Activated T-cell treated with anti-CD3 and anti-CD28 coated beads, Interleukin-2, amount 50 U/mL, for 24 hours (primary cell): Measurements from ENCODE around the gene UBE2U.

ENCODE experiments used
- DNase-seq: peaks from one replicate; pipeline ENCODE4 v3.0.0-alpha.2; 2020
- H3K27ac Mint-ChIP-seq: 2 replicates; pipeline ENCODE4 v1.8.0; 2020; ENCODE audit warnings: mild to moderate bottlenecking, mixed read lengths
- H3K27me3 Mint-ChIP-seq: 2 replicates; pipeline ENCODE4 v1.8.0; 2020; ENCODE audit warnings: mixed read lengths
- H3K36me3 Mint-ChIP-seq: 2 replicates; pipeline ENCODE4 v1.8.0; 2020; ENCODE audit warnings: low read depth, mixed read lengths
- H3K4me1 Mint-ChIP-seq: 2 replicates; pipeline ENCODE4 v1.8.0; 2020; ENCODE audit warnings: low read depth, mixed read lengths
- H3K4me3 Mint-ChIP-seq: 2 replicates; pipeline ENCODE4 v1.8.0; 2020; ENCODE audit warnings: mild to moderate bottlenecking, moderate library complexity, mixed read lengths
- H3K9me3 Mint-ChIP-seq: 2 replicates; pipeline ENCODE4 v1.8.0; 2020; ENCODE audit warnings: mixed read lengths

The UBE2U gene

DNA sequence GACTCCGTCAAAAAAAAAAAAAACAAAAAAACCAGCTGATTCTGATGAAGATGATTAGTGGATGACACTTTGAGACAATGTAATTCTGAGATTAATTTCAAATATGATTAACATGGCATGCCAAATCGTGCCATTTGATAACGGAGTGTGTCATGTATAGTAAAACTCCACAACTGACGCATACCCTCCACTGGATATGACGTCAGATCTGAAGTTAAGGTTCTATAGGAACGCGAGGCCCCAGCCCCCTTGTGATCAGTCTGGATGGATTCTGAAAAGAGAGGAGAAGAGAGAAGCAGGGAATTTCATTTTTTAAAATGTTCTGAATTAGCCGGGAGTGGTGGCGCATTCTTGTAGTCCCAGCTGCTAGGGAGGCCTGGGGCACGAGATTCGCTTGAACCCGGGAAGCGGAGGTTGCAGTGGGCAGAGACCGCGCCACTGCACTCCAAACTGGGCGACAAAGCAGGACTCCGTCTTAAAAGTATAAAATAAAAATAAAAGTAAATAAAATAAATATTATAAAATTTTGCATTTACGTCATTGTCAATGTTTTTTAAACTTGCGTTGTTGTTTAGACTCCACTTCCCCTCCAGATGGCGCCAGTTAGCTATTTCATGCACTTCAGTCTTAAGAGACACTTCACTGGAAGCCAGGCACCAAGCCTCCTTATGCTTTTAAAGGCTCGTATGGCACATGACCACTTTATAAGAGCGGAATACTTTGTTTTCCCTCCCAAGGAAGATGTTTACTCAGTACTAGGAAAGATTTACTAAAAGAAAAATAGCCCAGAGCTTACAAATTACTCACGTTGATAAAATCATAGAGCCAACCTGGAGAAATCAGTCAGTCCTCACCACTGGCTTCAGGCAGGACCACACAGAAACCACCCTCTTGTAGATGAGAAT, 65.5 kb downstream of the UBE2U start:
- H3K36me3 Mint-ChIP-seq = no peaks in the 10 kb centered on the region
- no peaks in the 10 kb centered on the region for H3K9me3 Mint-ChIP-seq
- no peak overlapping the region for H3K4me3 Mint-ChIP-seq
- DNase-seq = peak; percentile 41
- H3K27me3 Mint-ChIP-seq = peaks cover 21% of the 10 kb centered on the region
- H3K4me1 Mint-ChIP-seq = no peaks in the 10 kb centered on the region
- H3K27ac Mint-ChIP-seq = no peak overlapping the region

DNA sequence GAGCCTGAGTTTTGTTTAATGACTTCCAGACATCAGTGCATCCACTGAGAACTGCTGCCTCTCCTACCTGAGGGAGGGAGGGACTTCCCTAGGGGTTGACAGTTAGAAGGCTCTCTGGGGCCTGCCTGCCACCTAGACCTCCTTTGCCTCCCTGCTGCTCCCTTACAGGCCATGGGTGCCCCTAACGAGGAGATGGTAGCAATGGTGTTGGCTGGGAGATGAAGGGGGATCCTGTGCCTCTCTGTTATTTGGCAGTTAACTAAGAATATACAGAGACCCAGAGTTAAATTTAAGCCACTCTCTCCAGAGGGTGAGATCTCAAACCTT, 66.1 kb downstream of the UBE2U start:
- Mint-ChIP-seq H3K36me3 (no peaks in the 10 kb centered on the region), H3K4me1 (no peaks in the 10 kb centered on the region), H3K27ac (no peak overlapping the region)

DNA sequence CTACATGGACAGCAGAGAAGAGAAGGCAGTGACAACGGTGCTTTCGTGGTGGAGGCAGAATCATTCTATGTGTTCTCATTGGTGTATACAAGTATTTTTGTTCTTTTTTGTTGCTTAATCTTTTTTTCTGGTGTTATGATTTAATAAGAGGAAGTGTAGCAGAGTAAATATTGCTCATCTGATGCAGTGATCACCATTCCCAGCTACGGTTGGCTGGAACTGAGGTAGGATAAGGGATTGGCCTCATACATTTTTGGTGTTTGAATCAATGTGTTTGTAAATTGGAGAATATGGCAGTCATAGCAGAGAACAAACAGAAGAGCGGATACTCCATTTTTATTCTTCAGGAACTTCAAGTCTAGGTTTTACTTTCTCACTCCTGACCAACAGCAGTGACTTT, 76.6 kb downstream of the UBE2U start:
- Mint-ChIP-seq H3K9me3 (no peaks in the 10 kb centered on the region), H3K27me3 (no peaks in the 10 kb centered on the region), H3K27ac (no peak overlapping the region), H3K4me1 (no peaks in the 10 kb centered on the region), H3K36me3 (no peaks in the 10 kb centered on the region), H3K4me3 (no peak overlapping the region)
- no peak for DNase-seq

More for the DNA sequence above, 66.1 kb downstream of the UBE2U start:
- H3K9me3 Mint-ChIP-seq = no peaks in the 10 kb centered on the region
- H3K4me3 Mint-ChIP-seq = no peak overlapping the region
- no peak for DNase-seq
- peaks cover 20% of the 10 kb centered on the region for H3K27me3 Mint-ChIP-seq

DNA sequence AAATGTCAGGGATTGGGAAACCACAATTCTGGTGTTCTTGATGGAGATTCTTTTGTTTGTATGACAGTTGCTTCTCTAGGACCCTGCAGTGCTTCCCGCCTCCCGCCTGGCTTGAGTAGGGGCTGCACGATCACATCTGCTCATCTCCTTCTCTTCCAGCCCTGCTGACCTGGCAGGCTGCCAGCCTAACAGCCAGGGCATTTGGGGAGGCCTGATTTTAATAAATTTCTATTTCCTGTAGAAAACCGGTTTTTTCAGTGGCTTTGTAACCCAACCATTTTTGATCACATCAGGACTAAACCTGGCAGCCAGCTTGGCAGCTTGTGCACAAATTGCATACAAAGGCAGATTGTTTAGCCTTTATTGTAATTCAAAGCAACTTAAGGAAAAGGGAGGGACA, 78.9 kb downstream of the UBE2U start:
- H3K27me3 Mint-ChIP-seq = peaks cover 7% of the 10 kb centered on the region

DNA sequence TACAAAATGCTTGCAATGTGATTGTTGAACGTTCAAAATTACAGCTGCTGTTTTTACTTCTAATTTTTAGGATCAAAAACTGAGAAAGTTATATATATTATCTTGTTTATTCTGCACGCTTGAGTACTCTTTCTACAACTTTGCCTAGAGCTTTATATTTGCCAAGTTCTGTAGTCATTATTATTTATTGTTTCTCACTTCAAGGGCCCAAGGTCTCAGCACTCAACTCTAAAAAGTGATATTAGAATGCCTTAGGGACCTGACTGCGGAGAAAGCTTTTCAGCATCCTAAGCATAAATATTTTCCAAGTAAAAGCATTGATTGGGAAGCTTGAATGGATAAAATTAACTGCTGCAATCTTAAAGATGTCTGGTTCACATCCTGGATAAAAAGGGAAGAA, 83.6 kb downstream of the UBE2U start:
- no peak overlapping the region for H3K4me3 Mint-ChIP-seq
- no peaks in the 10 kb centered on the region for H3K4me1 Mint-ChIP-seq
- no peaks in the 10 kb centered on the region for H3K36me3 Mint-ChIP-seq
- no peak overlapping the region for H3K27ac Mint-ChIP-seq
- no peaks in the 10 kb centered on the region for H3K9me3 Mint-ChIP-seq
- DNase-seq = no peak
- peaks cover 25% of the 10 kb centered on the region for H3K27me3 Mint-ChIP-seq

More for the DNA sequence above, 78.9 kb downstream of the UBE2U start:
- Mint-ChIP-seq H3K36me3 (no peaks in the 10 kb centered on the region), H3K9me3 (no peaks in the 10 kb centered on the region), H3K4me3 (no peak overlapping the region), H3K4me1 (no peaks in the 10 kb centered on the region), H3K27ac (no peak overlapping the region)
- no peak for DNase-seq

DNA sequence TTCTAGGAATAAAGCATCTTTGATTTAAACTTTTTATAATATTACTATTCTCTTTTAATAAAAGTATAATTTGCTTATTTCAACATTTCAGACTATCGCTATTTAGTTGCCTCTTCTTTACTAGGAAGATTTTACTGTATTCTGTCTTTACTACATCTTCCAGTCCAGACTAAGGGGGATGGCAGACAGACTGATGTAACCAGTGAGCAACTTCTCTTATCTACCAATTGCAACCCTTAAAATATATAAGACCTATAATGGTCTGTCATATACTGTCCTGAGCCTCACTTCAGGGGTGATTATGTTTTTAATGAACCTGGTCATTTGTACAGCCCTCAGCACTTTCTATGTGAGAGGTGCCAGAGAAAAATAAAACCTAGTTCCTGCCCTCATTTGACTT, 87.0 kb downstream of the UBE2U start:
- no peaks in the 10 kb centered on the region for H3K36me3 Mint-ChIP-seq
- H3K27ac Mint-ChIP-seq = no peak overlapping the region
- H3K9me3 Mint-ChIP-seq = no peaks in the 10 kb centered on the region
- DNase-seq = no peak
- H3K4me1 Mint-ChIP-seq = no peaks in the 10 kb centered on the region
- H3K27me3 Mint-ChIP-seq = peaks cover 31% of the 10 kb centered on the region
- H3K4me3 Mint-ChIP-seq = no peak overlapping the region

DNA sequence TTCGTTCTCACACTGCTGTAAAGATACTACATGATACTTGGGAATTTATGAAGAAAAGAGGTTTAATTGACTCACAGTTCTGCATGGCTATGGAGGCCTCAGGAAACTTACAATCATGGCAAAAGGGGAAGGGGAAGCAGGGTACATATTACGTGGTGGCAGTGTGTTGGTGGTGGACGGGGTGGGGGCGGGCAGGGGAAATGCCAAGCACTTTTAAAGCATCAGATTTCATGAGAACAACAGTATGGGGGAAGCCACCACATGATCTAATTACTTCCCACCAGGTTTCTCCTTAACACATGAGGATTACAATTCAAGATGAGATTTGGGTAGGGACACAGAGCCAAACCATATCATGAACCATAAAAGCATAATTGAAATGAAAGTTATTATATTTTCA, 88.5 kb downstream of the UBE2U start:
- no peak overlapping the region for H3K27ac Mint-ChIP-seq
- H3K4me3 Mint-ChIP-seq = no peak overlapping the region
- H3K4me1 Mint-ChIP-seq = no peaks in the 10 kb centered on the region
- DNase-seq = no peak
- no peaks in the 10 kb centered on the region for H3K9me3 Mint-ChIP-seq
- no peaks in the 10 kb centered on the region for H3K36me3 Mint-ChIP-seq
- peaks cover 37% of the 10 kb centered on the region for H3K27me3 Mint-ChIP-seq

DNA sequence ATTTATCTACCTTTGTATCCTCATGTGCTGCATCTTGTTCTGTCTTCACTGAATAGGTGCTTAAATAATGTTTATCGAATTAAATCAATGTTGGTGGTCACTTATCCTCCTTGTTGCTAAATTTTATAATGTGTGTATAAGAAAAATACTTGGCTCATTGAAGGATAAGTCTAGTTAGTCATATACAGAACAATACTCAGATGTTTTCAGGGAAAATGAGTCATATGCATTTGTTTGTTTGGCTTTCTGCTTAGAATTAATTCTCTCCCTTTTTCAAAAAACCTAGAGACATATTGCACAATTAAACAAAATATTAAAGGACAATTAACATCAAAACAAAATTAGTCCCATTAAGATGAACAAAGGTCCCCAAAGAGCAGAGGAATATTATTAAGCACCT, 89.0 kb downstream of the UBE2U start:
- H3K27me3 Mint-ChIP-seq = peaks cover 40% of the 10 kb centered on the region
- H3K9me3 Mint-ChIP-seq = no peaks in the 10 kb centered on the region
- H3K27ac Mint-ChIP-seq = no peak overlapping the region
- H3K36me3 Mint-ChIP-seq = no peaks in the 10 kb centered on the region
- no peak for DNase-seq
- H3K4me3 Mint-ChIP-seq = no peak overlapping the region
- H3K4me1 Mint-ChIP-seq = no peaks in the 10 kb centered on the region

DNA sequence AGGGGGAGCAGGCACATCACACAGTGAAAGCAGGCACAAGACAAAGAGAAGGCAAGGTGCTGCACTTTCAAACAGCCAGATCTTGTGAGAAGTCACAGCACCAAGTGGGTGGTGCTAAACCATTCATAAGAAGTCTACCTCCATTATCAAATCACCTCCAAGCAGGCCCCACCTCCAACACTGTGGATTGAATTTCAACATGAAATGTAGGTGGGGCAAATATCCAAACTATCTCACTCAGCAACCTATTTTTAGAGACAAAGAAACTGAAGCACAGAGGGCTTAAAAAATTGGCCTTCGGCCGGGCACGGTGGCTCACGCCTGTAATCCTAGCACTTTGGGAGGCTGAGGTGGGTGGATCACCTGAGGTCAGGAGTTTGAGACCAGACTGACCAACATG, 90.4 kb downstream of the UBE2U start:
- DNase-seq = no peak
- no peaks in the 10 kb centered on the region for H3K36me3 Mint-ChIP-seq
- H3K4me1 Mint-ChIP-seq = no peaks in the 10 kb centered on the region
- no peak overlapping the region for H3K4me3 Mint-ChIP-seq
- no peak overlapping the region for H3K27ac Mint-ChIP-seq
- peaks cover 43% of the 10 kb centered on the region for H3K27me3 Mint-ChIP-seq
- no peaks in the 10 kb centered on the region for H3K9me3 Mint-ChIP-seq

DNA sequence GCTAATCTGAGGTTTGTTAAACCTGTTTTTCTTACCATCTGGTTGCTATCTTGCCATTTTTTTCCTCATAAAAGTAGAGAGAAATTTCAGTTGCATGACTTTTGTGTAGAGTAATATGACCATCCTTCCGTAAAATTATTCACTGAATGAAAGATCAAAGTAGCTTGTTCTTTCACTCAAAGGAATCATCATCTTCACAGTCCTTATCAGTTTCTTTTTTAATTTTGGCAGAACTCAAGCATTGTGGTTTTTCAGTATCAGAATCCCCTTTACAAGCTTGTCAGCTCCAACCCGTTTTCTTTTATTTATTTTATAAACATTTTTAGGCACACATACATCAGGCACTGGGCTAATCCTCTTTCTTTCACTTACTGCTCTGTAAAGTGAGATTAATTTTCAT, 91.7 kb downstream of the UBE2U start:
- Mint-ChIP-seq H3K27ac (no peak overlapping the region), H3K36me3 (no peaks in the 10 kb centered on the region), H3K27me3 (peaks cover 36% of the 10 kb centered on the region), H3K9me3 (no peaks in the 10 kb centered on the region), H3K4me1 (no peaks in the 10 kb centered on the region), H3K4me3 (no peak overlapping the region)
- DNase-seq = no peak

DNA sequence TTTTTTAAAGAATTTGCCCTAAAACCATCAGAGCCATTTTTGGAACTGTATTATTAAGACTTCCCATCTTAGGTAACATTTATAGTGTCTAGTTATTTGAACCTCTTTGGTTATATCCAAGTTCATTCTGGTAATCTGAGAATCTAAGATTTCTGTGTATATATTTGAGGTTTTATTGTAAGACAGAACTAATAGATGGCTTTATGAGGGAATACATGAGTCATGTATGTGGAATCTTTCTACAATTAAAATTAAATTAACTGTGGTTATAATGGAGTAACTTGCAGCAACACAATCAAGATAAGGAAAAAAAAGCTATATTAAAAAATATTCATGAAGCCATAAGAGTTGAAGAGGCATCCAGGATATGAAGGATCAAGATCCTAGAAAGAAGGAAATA, 92.1 kb downstream of the UBE2U start:
- H3K9me3 Mint-ChIP-seq = no peaks in the 10 kb centered on the region
- H3K4me1 Mint-ChIP-seq = no peaks in the 10 kb centered on the region
- no peak for DNase-seq
- no peaks in the 10 kb centered on the region for H3K36me3 Mint-ChIP-seq
- no peak overlapping the region for H3K27ac Mint-ChIP-seq
- H3K4me3 Mint-ChIP-seq = no peak overlapping the region
- H3K27me3 Mint-ChIP-seq = peaks cover 35% of the 10 kb centered on the region

DNA sequence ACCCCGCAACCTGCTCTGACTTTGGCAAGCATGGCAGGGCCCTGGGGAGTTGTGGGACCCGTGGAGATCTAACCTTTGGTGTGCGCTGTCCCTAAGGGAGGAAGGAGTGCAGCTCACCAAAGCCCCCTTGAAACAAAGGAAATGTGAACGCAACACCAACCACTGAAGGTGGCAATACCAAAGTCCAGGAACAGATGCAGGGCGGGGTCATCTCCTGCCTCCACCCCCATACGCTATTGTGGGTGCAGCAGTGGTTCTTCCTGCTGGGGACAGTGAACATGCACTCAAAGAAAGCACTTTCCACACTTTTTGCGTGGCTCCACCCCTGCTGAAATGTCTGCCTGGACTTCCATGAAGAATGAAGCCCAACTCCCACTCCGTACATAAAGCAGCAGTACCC, 93.0 kb downstream of the UBE2U start:
- Mint-ChIP-seq H3K9me3 (no peaks in the 10 kb centered on the region), H3K4me3 (no peak overlapping the region), H3K36me3 (no peaks in the 10 kb centered on the region), H3K4me1 (no peaks in the 10 kb centered on the region), H3K27me3 (peaks cover 31% of the 10 kb centered on the region), H3K27ac (no peak overlapping the region)
- no peak for DNase-seq

DNA sequence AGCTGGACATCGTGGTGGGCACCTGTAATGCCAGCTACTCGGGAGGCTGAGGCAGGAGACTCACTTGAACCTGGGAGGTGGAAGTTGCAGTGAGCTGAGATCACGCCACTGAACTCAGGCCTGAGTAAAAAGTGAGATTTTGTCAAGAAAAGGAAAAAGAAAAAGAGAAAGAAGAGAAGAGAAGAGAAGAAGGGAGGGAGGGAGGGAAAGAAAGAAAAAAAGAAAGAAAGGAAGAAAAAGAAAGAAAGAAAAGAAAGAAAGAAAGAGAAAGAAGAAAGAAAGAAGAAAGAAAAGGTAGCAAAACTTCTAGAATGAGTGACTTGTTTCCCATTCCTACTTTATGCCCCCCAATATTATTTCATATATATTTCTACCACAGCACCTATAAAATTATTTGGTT, 98.8 kb downstream of the UBE2U start:
- no peaks in the 10 kb centered on the region for H3K4me1 Mint-ChIP-seq
- no peak overlapping the region for H3K4me3 Mint-ChIP-seq
- H3K9me3 Mint-ChIP-seq = no peaks in the 10 kb centered on the region
- no peak for DNase-seq
- H3K27ac Mint-ChIP-seq = no peak overlapping the region
- no peaks in the 10 kb centered on the region for H3K36me3 Mint-ChIP-seq
- peaks cover 3% of the 10 kb centered on the region for H3K27me3 Mint-ChIP-seq

DNA sequence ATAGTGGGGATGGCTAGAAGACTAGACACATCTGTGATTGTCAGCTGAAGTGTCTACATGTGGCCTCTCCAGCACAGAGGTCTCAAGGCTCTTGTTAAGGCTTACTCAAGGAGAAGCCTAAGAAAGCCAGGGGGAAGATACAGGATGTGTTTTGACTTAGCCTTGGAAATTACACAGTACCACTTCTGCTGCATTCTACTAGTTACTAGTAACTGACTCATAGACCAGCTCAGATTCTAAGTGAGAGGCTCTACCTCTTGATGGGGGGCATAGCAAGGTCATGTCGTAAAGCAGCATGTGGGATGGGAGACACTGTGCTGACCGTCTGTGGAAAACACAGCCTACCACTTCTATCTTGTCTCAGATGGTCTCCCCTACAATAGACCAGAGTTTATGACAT, 99.5 kb downstream of the UBE2U start:
- Mint-ChIP-seq H3K36me3 (no peaks in the 10 kb centered on the region), H3K27me3 (peaks cover 3% of the 10 kb centered on the region)
- no peak for DNase-seq

DNA sequence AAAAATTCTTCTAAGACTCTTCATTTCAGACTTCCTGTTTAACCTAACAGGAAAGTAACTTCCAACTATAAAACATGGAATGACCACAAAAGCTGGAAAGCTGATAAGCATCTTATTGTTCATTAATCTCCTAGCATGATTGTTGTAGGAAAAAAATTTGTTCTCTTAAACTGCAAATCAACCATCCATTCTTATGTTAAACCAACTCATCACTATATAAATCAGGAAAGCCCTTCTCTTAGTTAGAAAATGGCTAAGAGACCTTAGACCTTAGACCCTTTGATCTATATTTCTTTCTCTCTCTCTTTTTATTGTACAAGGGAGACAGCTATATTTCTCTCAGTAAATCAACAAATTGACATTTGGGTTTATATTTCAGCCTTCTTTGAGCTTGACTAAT, 101.4 kb downstream of the UBE2U start:
- DNase-seq = no peak
- Mint-ChIP-seq H3K27ac (no peak overlapping the region), H3K36me3 (no peaks in the 10 kb centered on the region), H3K4me1 (no peaks in the 10 kb centered on the region), H3K27me3 (no peaks in the 10 kb centered on the region), H3K9me3 (no peaks in the 10 kb centered on the region), H3K4me3 (no peak overlapping the region)

More for the DNA sequence above, 99.5 kb downstream of the UBE2U start:
- no peak overlapping the region for H3K4me3 Mint-ChIP-seq
- no peak overlapping the region for H3K27ac Mint-ChIP-seq
- H3K4me1 Mint-ChIP-seq = no peaks in the 10 kb centered on the region
- no peaks in the 10 kb centered on the region for H3K9me3 Mint-ChIP-seq

DNA sequence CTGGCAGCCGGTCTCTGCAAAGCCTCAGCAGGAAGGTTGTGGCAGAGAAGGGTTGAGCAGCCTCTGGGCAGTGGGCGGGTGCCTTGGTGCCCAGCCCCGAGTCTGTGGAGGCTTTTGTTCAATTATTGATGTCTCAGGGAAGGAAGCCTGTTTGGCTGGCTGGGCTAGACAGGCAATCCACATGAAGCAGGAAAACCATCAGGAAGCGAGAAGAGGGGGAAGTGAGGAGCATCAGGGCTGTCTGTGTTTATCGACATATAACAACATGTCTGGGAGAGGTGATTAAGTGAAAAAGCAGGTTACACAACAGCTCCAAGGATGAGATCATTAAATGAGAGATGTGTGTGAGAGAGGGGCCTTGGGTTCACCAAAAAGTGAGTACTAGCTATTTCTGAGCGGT, 105.4 kb downstream of the UBE2U start:
- Mint-ChIP-seq H3K27ac (no peak overlapping the region), H3K9me3 (no peaks in the 10 kb centered on the region)

More for the DNA sequence above, 105.4 kb downstream of the UBE2U start:
- H3K36me3 Mint-ChIP-seq = no peaks in the 10 kb centered on the region
- DNase-seq = no peak
- H3K4me3 Mint-ChIP-seq = no peak overlapping the region
- H3K4me1 Mint-ChIP-seq = no peaks in the 10 kb centered on the region
- no peaks in the 10 kb centered on the region for H3K27me3 Mint-ChIP-seq
